Chondrocyte (in vitro differentiated cells): ENCODE data around the gene MAT2A. TPM values are rescaled to one million over a fixed set of nuclear protein-coding genes. Genes with fewer than 3 reads are reported as not detected.

ENCODE experiments used
- DNase-seq: peaks from one replicate; pipeline ENCODE4 v3.0.0; 2021; ENCODE audit warnings: mixed read lengths, low spot score
- H3K27ac Mint-ChIP-seq: one replicate; pipeline ENCODE4 v1.8.0; 2021; ENCODE audit warnings: mild to moderate bottlenecking, moderate library complexity, mixed read lengths; ENCODE audit not compliant: unreplicated experiment
- H3K27me3 Mint-ChIP-seq: 2 replicates; pipeline ENCODE4 v1.8.0; 2021; ENCODE audit warnings: low read depth, mixed read lengths
- H3K36me3 Mint-ChIP-seq: 2 replicates; pipeline ENCODE4 v1.8.0; 2021; ENCODE audit warnings: low read depth, mixed read lengths
- H3K4me1 Mint-ChIP-seq: 2 replicates; pipeline ENCODE4 v1.8.0; 2021; ENCODE audit warnings: low read depth, mild to moderate bottlenecking, mixed read lengths
- H3K4me3 Mint-ChIP-seq: one replicate; pipeline ENCODE4 v1.8.0; 2021; ENCODE audit warnings: mild to moderate bottlenecking, moderate library complexity, mixed read lengths; ENCODE audit not compliant: unreplicated experiment
- H3K9me3 Mint-ChIP-seq: 2 replicates; pipeline ENCODE4 v1.8.0; 2021; ENCODE audit warnings: low read depth, mixed read lengths
- total RNA-seq: library from RNA; stranded (reverse); gene quantifications from 3 replicates; pipeline ENCODE4 v1.2.1, GENCODE V29; 2021
- TF ChIP-seq, protein P1 (sequence below): fragments of 200-600 bp; sonication (generic); IDR thresholded peaks from 2 replicates; pipeline ENCODE4 v1.5.0; 2021; ENCODE audit warnings: antibody characterized with exemption, mild to moderate bottlenecking, moderate library complexity

Gene MAT2A
- total RNA-seq, 1 donor from 2014 or later = 155 TPM

DNA sequence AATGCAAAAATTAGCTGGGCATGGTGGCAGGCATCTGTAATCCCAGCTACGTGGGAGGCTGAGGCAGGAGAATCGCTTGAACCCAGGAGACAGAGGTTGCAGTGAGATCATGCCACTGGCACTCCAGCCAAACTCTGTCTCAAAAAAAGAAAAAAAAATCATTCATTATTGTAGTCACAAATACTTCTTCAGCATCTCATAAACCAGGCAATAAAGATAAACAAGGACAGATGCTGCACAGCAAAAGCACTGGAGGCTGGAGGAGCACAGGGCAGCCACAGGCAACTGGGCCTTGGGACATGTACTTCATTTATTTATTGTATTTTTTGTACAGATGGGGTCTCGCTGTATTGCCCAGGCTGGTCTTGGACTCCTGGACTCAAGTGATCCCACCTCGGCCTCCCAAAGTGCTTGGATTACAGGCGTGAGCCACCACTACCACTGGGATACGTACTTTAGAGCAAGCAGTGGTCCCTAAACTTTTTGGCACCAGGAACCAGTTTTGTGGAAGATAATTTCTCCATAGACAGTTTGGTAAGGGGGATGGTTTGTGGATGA, 16.8 kb upstream of the MAT2A start:
- Mint-ChIP-seq H3K9me3 (no peaks in the 10 kb centered on the region), H3K4me3 (no peak overlapping the region), H3K4me1 (peaks cover 13% of the 10 kb centered on the region), H3K27me3 (peaks cover 3% of the 10 kb centered on the region), H3K36me3 (no peaks in the 10 kb centered on the region), H3K27ac (no peak overlapping the region)
- DNase-seq = no peak
- TF ChIP-seq, protein P1, sequence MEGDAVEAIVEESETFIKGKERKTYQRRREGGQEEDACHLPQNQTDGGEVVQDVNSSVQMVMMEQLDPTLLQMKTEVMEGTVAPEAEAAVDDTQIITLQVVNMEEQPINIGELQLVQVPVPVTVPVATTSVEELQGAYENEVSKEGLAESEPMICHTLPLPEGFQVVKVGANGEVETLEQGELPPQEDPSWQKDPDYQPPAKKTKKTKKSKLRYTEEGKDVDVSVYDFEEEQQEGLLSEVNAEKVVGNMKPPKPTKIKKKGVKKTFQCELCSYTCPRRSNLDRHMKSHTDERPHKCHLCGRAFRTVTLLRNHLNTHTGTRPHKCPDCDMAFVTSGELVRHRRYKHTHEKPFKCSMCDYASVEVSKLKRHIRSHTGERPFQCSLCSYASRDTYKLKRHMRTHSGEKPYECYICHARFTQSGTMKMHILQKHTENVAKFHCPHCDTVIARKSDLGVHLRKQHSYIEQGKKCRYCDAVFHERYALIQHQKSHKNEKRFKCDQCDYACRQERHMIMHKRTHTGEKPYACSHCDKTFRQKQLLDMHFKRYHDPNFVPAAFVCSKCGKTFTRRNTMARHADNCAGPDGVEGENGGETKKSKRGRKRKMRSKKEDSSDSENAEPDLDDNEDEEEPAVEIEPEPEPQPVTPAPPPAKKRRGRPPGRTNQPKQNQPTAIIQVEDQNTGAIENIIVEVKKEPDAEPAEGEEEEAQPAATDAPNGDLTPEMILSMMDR = no peak

DNA sequence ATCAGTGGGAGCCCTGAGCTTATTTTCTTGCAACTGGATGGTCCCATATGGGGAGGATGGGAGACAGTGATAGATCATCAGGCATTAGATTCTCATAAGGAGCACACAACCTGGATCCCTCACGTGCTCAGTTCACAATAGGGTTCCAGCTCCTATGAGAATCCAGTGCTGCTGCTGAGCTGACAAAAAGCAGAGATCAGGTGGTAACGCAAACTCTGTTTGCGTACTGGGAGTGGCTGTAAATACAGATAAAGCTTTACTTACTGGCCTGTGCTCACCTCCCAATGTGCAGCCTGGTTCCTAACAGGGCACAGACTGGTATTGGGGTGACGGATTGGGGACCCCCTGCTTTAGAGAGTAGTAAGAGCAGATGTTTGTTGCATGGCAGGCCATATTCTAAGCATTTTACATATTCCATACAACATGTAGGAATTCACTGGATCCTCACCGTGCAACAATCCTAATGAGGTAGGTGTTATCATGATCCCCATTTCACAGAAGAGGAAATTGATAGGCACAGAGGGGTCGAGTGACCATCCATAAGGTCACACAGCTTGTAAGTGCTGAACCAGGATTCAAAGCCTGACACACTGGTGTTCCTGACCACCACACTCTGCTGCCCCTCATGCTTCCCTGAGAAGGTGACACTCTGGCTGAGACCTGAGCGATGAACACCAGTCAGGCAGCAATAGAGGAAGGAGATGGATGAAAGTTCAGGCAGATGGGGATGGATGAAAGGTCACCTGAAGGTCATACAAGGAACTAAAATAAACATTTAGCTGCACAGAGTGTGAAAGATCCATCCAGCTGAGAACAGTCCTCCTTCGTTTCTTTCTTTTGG, 15.7 kb upstream of the MAT2A start:
- Mint-ChIP-seq H3K9me3 (no peaks in the 10 kb centered on the region), H3K4me1 (peaks cover 13% of the 10 kb centered on the region), H3K36me3 (no peaks in the 10 kb centered on the region), H3K4me3 (no peak overlapping the region), H3K27ac (no peak overlapping the region), H3K27me3 (peaks cover 7% of the 10 kb centered on the region)
- TF ChIP-seq, protein P1 = no peak
- no peak for DNase-seq

DNA sequence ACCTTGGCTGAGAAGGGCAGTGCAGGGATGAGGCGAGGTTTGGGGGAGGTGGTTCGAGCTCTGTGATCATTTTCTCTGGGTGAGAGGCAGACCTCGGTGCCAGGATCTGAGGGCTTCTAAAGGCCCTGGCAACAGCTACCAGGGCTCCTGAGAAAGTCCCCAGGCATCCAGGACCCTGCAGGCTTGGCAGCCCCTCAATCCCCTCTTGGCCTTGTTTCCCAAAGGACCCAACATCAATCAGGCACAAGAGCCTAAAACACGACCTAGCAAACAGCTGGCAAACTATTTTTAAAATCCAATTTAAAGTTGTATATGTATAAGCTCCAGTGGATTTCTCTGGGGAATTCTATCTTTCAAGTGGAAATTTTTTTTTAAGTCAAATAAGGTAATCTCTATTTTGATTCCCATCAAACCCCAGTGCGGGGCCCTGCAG, 15.0 kb upstream of the MAT2A start:
- Mint-ChIP-seq H3K27ac (no peak overlapping the region), H3K4me3 (no peak overlapping the region), H3K36me3 (no peaks in the 10 kb centered on the region), H3K4me1 (peaks cover 13% of the 10 kb centered on the region), H3K27me3 (peaks cover 9% of the 10 kb centered on the region), H3K9me3 (no peaks in the 10 kb centered on the region)
- TF ChIP-seq, protein P1 = no peak
- DNase-seq = no peak

DNA sequence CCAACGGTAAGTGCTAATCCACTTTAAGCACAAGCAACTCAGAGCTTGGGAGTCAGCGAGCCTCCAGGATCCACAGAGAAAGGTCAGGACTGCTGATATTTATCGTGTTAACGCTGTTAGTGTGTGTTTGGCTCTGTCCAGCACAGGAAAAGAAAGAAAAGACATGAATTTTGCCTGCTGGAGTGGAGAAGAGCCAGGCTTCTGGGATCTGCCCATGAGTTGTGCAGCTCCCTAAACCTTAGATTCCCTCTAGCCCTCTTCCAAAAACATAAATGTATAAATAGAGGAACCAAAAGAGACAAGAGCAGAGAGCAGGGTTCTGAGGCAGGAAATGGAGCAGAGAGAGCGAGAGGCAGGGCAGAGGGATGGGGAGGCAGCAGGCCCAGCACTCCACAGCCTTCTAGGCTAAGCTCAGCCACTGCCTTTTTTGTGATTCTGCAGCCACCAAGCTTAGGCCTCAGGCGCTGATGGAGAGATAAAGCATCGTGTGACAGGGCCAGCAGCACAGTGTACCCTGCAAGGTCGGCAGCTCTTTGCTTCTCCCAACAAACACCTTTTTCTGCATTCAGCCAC, 14.5 kb upstream of the MAT2A start:
- Mint-ChIP-seq H3K4me3 (no peak overlapping the region), H3K27me3 (peaks cover 11% of the 10 kb centered on the region), H3K36me3 (no peaks in the 10 kb centered on the region), H3K27ac (no peak overlapping the region), H3K4me1 (peaks cover 13% of the 10 kb centered on the region), H3K9me3 (no peaks in the 10 kb centered on the region)
- TF ChIP-seq, protein P1 = no peak
- DNase-seq = no peak

DNA sequence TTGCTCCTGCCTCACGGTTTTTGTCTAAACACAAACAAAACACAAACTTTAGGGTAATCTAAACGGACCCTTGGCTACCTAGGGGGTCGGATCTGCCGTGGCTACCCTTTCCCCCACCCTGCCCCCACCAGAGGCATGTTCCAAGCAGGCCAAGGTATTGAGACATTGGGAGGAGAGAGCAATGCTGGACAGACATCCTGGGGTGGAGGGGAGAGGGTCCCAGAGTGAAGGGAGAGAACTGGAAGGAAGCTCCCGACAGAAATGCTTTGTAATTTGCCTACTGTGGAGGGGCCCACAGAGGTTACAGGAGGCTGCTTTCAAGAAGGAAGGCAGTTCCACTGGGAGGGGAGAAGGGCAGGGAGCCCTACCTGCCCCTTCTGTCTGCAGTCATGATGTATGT, 13.9 kb upstream of the MAT2A start:
- Mint-ChIP-seq H3K36me3 (no peaks in the 10 kb centered on the region), H3K4me3 (no peak overlapping the region), H3K27ac (no peak overlapping the region), H3K9me3 (no peaks in the 10 kb centered on the region), H3K27me3 (peaks cover 11% of the 10 kb centered on the region), H3K4me1 (peaks cover 13% of the 10 kb centered on the region)
- TF ChIP-seq, protein P1 = no peak
- no peak for DNase-seq
